A673 (cell line): ENCODE data around the gene ATP5F1E. TPM values are rescaled to one million over a fixed set of nuclear protein-coding genes. Genes with fewer than 3 reads are reported as not detected.

Source experiments
- BruUV-seq: library from RNA; stranded (reverse); fragments of 400-500 nt; replicated peaks from 2 replicates; lab custom pipeline; 2021; lab: Mats Ljungman, UMichigan
- CTCF ChIA-PET: fragments of 300-600 bp; sonication (Branson Sonifier 250); formaldehyde crosslinking; loops from one replicate; lab custom pipeline; 2022; ENCODE audit warnings: antibody characterized with exemption; lab: Charles Lee
- POLR2A ChIA-PET: fragments of 300-600 bp; sonication (Branson Sonifier 250); formaldehyde crosslinking; loops from one replicate; lab custom pipeline; 2022; ENCODE audit warnings: antibody characterized with exemption; ENCODE audit not compliant: low non-redundant PET; lab: Charles Lee
- DNase-seq: peaks from one replicate; pipeline ENCODE4 v3.0.0-alpha.2; 2015; ENCODE audit warnings: low spot score
- H3K27ac ChIP-seq: fragments of 200-600 bp; sonication (generic); 2 replicates; pipeline ENCODE4 v1.5.1; 2016; ENCODE audit warnings: mixed run types, low read depth, mild to moderate bottlenecking, mixed read lengths, antibody characterized with exemption, low read length; ENCODE audit not compliant: poor library complexity, severe bottlenecking
- H3K27me3 ChIP-seq: fragments of 200-600 bp; sonication (generic); replicated peaks from 2 replicates; pipeline ENCODE4 v1.6.1; 2017; ENCODE audit warnings: mixed run types, low read depth, mild to moderate bottlenecking, mixed read lengths, antibody characterized with exemption, low read length; ENCODE audit not compliant: insufficient read depth, poor library complexity
- H3K36me3 ChIP-seq: fragments of 200-600 bp; sonication (generic); 2 replicates; pipeline ENCODE4 v1.6.1; 2016; ENCODE audit warnings: mixed run types, mild to moderate bottlenecking, mixed read lengths, antibody characterized with exemption, low read length; ENCODE audit not compliant: insufficient read depth, poor library complexity, severe bottlenecking
- H3K4me1 ChIP-seq: fragments of 200-600 bp; sonication (generic); 2 replicates; pipeline ENCODE4 v1.6.1; 2017; ENCODE audit warnings: mixed run types, mild to moderate bottlenecking, mixed read lengths, antibody characterized with exemption, low read length; ENCODE audit not compliant: insufficient read depth, poor library complexity, severe bottlenecking
- H3K4me3 ChIP-seq: fragments of 200-600 bp; sonication (generic); 2 replicates; pipeline ENCODE4 v1.5.1; 2016; ENCODE audit warnings: low read depth, mixed run types, mild to moderate bottlenecking, mixed read lengths, low read length; ENCODE audit not compliant: poor library complexity, severe bottlenecking
- H3K9me3 ChIP-seq: fragments of 200-600 bp; sonication (generic); 2 replicates; pipeline ENCODE4 v1.6.1; 2016; ENCODE audit warnings: mixed run types, low read depth, mild to moderate bottlenecking, mixed read lengths, antibody characterized with exemption, low read length; ENCODE audit not compliant: poor library complexity, severe bottlenecking
- CTCF ChIP-seq: fragments of 300-800, 200-600 bp; sonication (generic); conservative IDR thresholded peaks from 2 replicates; pipeline ENCODE4 v1.5.1; 2017; ENCODE audit warnings: low read depth, mild to moderate bottlenecking, antibody characterized with exemption, low read length, moderate library complexity, mixed read lengths
- EZH2 ChIP-seq: fragments of 200-600 bp; sonication (generic); IDR thresholded peaks from 2 replicates; pipeline ENCODE4 v1.6.1; 2017; ENCODE audit warnings: borderline replicate concordance, low read depth, mild to moderate bottlenecking, mixed read lengths, antibody characterized with exemption, low read length; ENCODE audit not compliant: poor library complexity, severe bottlenecking
- intact Hi-C: fragments of 100-400 bp; cut with micrococcal nuclease; formaldehyde crosslinking; loops from one replicate; pipeline ENCODE4 v1.10.0; 2022; ENCODE audit not compliant: unreplicated experiment
- total RNA-seq: library from RNA; stranded (reverse); gene quantifications from 2 replicates; pipeline ENCODE4 v1.2.3, GENCODE V29; 2021

ATP5F1E gene
- total RNA-seq, 1 experiment from 2014 or later: 76.8 TPM

- Histone ChIP-seq H3K36me3 (no peaks in the 10 kb centered on the region), H3K4me1 (no peaks in the 10 kb centered on the region), H3K9me3 (no peaks in the 10 kb centered on the region), H3K4me3 (no peak overlapping the region), H3K27ac (no peak overlapping the region), H3K27me3 (no peaks in the 10 kb centered on the region)
- ChIA-PET POLR2A (no interaction called here), CTCF (no interaction called here)
- no peak for DNase-seq
- TF ChIP-seq EZH2 (no peak), CTCF (no peak)
- BruUV-seq: no TSS peak
- intact Hi-C loops: no loop called here
Measured at GRCh38 chr20:58976061-58976730, 55.9 kb downstream of the ATP5F1E start.

Other genes starting within 250 kb of the ATP5F1E start
- 6.7 and 7.1 TPM in 2 replicates for gene GNAS-AS1, start 181.4 kb downstream of the ATP5F1E start, total RNA-seq
- gene GNAS, start 179.6 kb downstream of the ATP5F1E start, total RNA-seq: 1,108 and 1,144 TPM in 2 replicates
- 164 and 174 TPM in 2 replicates for gene NELFCD, start 51.1 kb downstream of the ATP5F1E start, total RNA-seq
- gene CTSZ, start 25.1 kb downstream of the ATP5F1E start, total RNA-seq: 1.2 and 1.4 TPM in 2 replicates
- not detected in 2 replicates for gene TUBB1, start 12.9 kb downstream of the ATP5F1E start, total RNA-seq
- gene PRELID3B, start 10.5 kb upstream of the ATP5F1E start, total RNA-seq: 81.9 and 83.4 TPM in 2 replicates
- not detected in 2 replicates for gene ZNF831, start 131.5 kb upstream of the ATP5F1E start, total RNA-seq